Measurements from ENCODE around the gene STXBP2. TPM values are rescaled to one million over a fixed set of nuclear protein-coding genes. Genes with fewer than 3 reads are reported as not detected.

Gene STXBP2
- total RNA-seq, 1 donor from 2014 or later = 97.7 TPM

- no peak overlapping the region for H3K4me3 Mint-ChIP-seq
- H3K27me3 Mint-ChIP-seq (ENCODE audit: low read depth) = no peaks in the 10 kb centered on the region
- H3K27ac Mint-ChIP-seq = no peak overlapping the region
- TF ChIP-seq CTCF (IDR thresholded peaks at IDR 0.05; ENCODE audit: unreplicated experiment) = no peak
- H3K36me3 Mint-ChIP-seq = peaks cover 4% of the 10 kb centered on the region
- DNase-seq (ENCODE audit: low spot score in 2 of 2, unreplicated experiment in 2 of 2) = no peak
- no peaks in the 10 kb centered on the region for H3K4me1 Mint-ChIP-seq
- no peaks in the 10 kb centered on the region for H3K9me3 Mint-ChIP-seq
These were observed 7.6 kb downstream of the STXBP2 start for GRCh38 chr19:7644550-7644877.

GRCh38 chr19:7645163-7645562 is 8.3 kb downstream of the STXBP2 start:
- DNase-seq (ENCODE audit: low spot score in 2 of 2, unreplicated experiment in 2 of 2) = no peak
- no peaks in the 10 kb centered on the region for H3K4me1 Mint-ChIP-seq
- H3K27ac Mint-ChIP-seq = no peak overlapping the region
- peaks cover 4% of the 10 kb centered on the region for H3K36me3 Mint-ChIP-seq
- TF ChIP-seq CTCF (IDR thresholded peaks at IDR 0.05; ENCODE audit: unreplicated experiment) = no peak
- no peaks in the 10 kb centered on the region for H3K9me3 Mint-ChIP-seq
- H3K4me3 Mint-ChIP-seq = no peak overlapping the region
- H3K27me3 Mint-ChIP-seq (ENCODE audit: low read depth) = no peaks in the 10 kb centered on the region

- H3K4me3 Mint-ChIP-seq = no peak overlapping the region
- no peak overlapping the region for H3K27ac Mint-ChIP-seq
These were observed 8.9 kb downstream of the STXBP2 start for GRCh38 chr19:7645656-7646425.

GRCh38 chr19:7646426-7646700 is 9.5 kb downstream of the STXBP2 start:
- no peak for TF ChIP-seq CTCF (IDR thresholded peaks at IDR 0.05; ENCODE audit: unreplicated experiment)
- H3K27me3 Mint-ChIP-seq (ENCODE audit: low read depth) = peaks cover 5% of the 10 kb centered on the region
- no peak overlapping the region for H3K4me3 Mint-ChIP-seq
- H3K4me1 Mint-ChIP-seq = no peaks in the 10 kb centered on the region
- no peaks in the 10 kb centered on the region for H3K9me3 Mint-ChIP-seq
- no peak overlapping the region for H3K27ac Mint-ChIP-seq
- DNase-seq (ENCODE audit: low spot score in 2 of 2, unreplicated experiment in 2 of 2) = no peak
- peaks cover 4% of the 10 kb centered on the region for H3K36me3 Mint-ChIP-seq

More at GRCh38 chr19:7645656-7646425, 8.9 kb downstream of the STXBP2 start:
- H3K27me3 Mint-ChIP-seq (ENCODE audit: low read depth) = peaks cover 2% of the 10 kb centered on the region
- no peak for TF ChIP-seq CTCF (IDR thresholded peaks at IDR 0.05; ENCODE audit: unreplicated experiment)
- H3K9me3 Mint-ChIP-seq = no peaks in the 10 kb centered on the region
- no peaks in the 10 kb centered on the region for H3K4me1 Mint-ChIP-seq
- no peak for DNase-seq (ENCODE audit: low spot score in 2 of 2, unreplicated experiment in 2 of 2)
- peaks cover 4% of the 10 kb centered on the region for H3K36me3 Mint-ChIP-seq

- peaks cover 4% of the 10 kb centered on the region for H3K36me3 Mint-ChIP-seq
- H3K27me3 Mint-ChIP-seq (ENCODE audit: low read depth) = peaks cover 9% of the 10 kb centered on the region
- no peak overlapping the region for H3K27ac Mint-ChIP-seq
- TF ChIP-seq CTCF (IDR thresholded peaks at IDR 0.05; ENCODE audit: unreplicated experiment) = no peak
- no peak for DNase-seq (ENCODE audit: low spot score in 2 of 2, unreplicated experiment in 2 of 2)
- H3K4me3 Mint-ChIP-seq = no peak overlapping the region
- H3K4me1 Mint-ChIP-seq = peaks cover 2% of the 10 kb centered on the region
- H3K9me3 Mint-ChIP-seq = no peaks in the 10 kb centered on the region
These were observed 10.2 kb downstream of the STXBP2 start for GRCh38 chr19:7647156-7647555.
